T-helper 1 cell treated with Interleukin-12 subunit alpha and Interleukin-12 subunit beta and Interleukin-4 antibody, amounts not matched to agents 30 μg/mL and 1 μg/mL, for 36 hours (primary cell): ENCODE data around the gene FXYD2.

ENCODE experiments used
- H3K27ac Mint-ChIP-seq: one replicate; pipeline ENCODE4 v1.8.0; 2021; ENCODE audit warnings: mild to moderate bottlenecking, mixed read lengths
- H3K27me3 Mint-ChIP-seq: one replicate; pipeline ENCODE4 v1.8.0; 2021; ENCODE audit warnings: low read depth, mixed read lengths
- H3K36me3 Mint-ChIP-seq: one replicate; pipeline ENCODE4 v1.8.0; 2021; ENCODE audit warnings: low read depth, mixed read lengths
- H3K4me1 Mint-ChIP-seq: one replicate; pipeline ENCODE4 v1.8.0; 2021; ENCODE audit warnings: low read depth, mixed read lengths
- H3K4me3 Mint-ChIP-seq: one replicate; pipeline ENCODE4 v1.8.0; 2021; ENCODE audit warnings: mild to moderate bottlenecking, moderate library complexity, mixed read lengths
- H3K9me3 Mint-ChIP-seq: one replicate; pipeline ENCODE4 v1.8.0; 2021; ENCODE audit warnings: mixed read lengths

Gene FXYD2

GRCh38 chr11:117794135-117794534, 30.4 kb downstream of the FXYD2 start:
- Mint-ChIP-seq H3K4me3 (no peak overlapping the region), H3K27me3 (peaks cover 66% of the 10 kb centered on the region), H3K4me1 (peaks cover 5% of the 10 kb centered on the region), H3K36me3 (peaks cover 4% of the 10 kb centered on the region), H3K27ac (no peak overlapping the region), H3K9me3 (no peaks in the 10 kb centered on the region)

DNA sequence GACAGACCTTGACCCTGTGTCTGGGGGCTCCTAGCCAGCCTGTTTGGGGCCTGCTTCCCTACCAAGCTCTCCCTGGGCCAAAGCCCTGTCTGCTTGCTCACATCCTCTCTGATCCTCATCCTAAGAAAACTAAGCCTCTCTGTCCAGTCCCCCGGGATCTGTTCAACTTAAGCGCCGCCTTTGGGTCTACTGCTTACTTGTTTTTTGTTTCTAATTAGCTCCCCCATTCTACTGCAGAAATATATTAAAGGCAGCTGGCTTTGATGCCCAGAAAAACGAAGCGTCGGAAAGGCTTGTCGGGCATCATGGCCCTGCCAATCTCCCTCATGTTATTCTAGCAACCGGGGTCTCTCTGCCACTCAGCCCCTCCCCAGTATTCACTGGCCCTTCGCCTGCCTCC, 31.0 kb downstream of the FXYD2 start:
- Mint-ChIP-seq H3K4me1 (peaks cover 5% of the 10 kb centered on the region), H3K4me3 (no peak overlapping the region), H3K36me3 (peaks cover 4% of the 10 kb centered on the region), H3K9me3 (no peaks in the 10 kb centered on the region), H3K27ac (no peak overlapping the region), H3K27me3 (peaks cover 64% of the 10 kb centered on the region)

- Mint-ChIP-seq H3K4me3 (no peak overlapping the region), H3K36me3 (peaks cover 4% of the 10 kb centered on the region), H3K27ac (no peak overlapping the region), H3K27me3 (peaks cover 58% of the 10 kb centered on the region), H3K9me3 (no peaks in the 10 kb centered on the region), H3K4me1 (peaks cover 5% of the 10 kb centered on the region)
Measured at GRCh38 chr11:117792992-117793391, 31.6 kb downstream of the FXYD2 start.

GRCh38 chr11:117792241-117792640, 32.3 kb downstream of the FXYD2 start:
- Mint-ChIP-seq H3K9me3 (no peaks in the 10 kb centered on the region), H3K27me3 (peaks cover 51% of the 10 kb centered on the region), H3K27ac (no peak overlapping the region), H3K4me1 (peaks cover 2% of the 10 kb centered on the region), H3K4me3 (no peak overlapping the region), H3K36me3 (no peaks in the 10 kb centered on the region)

DNA sequence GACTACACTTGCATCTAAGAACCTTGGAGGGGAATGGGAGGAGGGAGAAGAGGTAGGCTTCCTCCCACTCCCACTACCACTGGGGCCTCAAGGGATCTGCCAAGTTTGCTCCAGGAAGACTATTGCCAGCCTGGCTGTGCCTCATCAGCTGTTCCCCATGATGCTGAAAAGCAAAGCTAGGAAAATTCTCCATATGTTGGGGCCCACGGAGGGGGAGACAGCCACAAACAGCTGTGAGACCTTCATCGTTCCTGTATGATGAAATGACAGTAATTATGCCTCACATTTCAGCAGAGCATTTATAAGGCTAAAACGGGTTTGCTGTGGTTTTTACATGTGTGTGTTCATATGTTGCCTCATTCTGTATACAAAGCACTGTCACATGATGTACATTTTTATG, 34.3 kb downstream of the FXYD2 start:
- H3K27ac Mint-ChIP-seq, result no peak overlapping the region
- H3K4me3 Mint-ChIP-seq, result no peak overlapping the region
- no peaks in the 10 kb centered on the region for H3K9me3 Mint-ChIP-seq
- H3K36me3 Mint-ChIP-seq, result no peaks in the 10 kb centered on the region
- H3K27me3 Mint-ChIP-seq, result peaks cover 53% of the 10 kb centered on the region
- peaks cover 2% of the 10 kb centered on the region for H3K4me1 Mint-ChIP-seq

DNA sequence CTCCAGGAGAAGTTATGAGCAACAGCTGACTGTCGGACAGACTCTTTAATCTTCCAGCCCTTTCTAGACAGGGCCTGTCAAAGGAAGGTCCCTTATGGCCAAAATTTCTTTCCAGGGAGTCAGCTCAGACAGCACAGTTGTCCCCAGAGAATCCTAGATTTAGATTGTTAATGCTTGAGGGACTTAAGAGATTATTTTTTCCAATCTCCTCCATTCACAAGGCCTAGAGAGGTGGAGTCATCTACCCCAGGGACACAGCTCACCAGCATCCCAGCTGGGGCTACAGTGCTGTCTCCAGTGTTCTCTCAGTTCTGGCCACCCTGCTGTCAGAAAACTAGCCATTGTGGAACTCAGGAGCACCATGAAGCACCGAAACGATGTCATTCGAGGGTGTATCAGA, 35.3 kb downstream of the FXYD2 start:
- Mint-ChIP-seq H3K36me3 (no peaks in the 10 kb centered on the region), H3K27me3 (peaks cover 48% of the 10 kb centered on the region), H3K4me1 (no peaks in the 10 kb centered on the region), H3K27ac (no peak overlapping the region), H3K9me3 (no peaks in the 10 kb centered on the region), H3K4me3 (no peak overlapping the region)

- no peak overlapping the region for H3K4me3 Mint-ChIP-seq
- no peaks in the 10 kb centered on the region for H3K4me1 Mint-ChIP-seq
- H3K27ac Mint-ChIP-seq, result no peak overlapping the region
- no peaks in the 10 kb centered on the region for H3K36me3 Mint-ChIP-seq
- no peaks in the 10 kb centered on the region for H3K9me3 Mint-ChIP-seq
- peaks cover 43% of the 10 kb centered on the region for H3K27me3 Mint-ChIP-seq
Measured at GRCh38 chr11:117786135-117786870, 38.2 kb downstream of the FXYD2 start.

GRCh38 chr11:117782101-117782500, 42.4 kb downstream of the FXYD2 start:
- Mint-ChIP-seq H3K4me1 (no peaks in the 10 kb centered on the region), H3K27ac (no peak overlapping the region), H3K4me3 (no peak overlapping the region), H3K36me3 (no peaks in the 10 kb centered on the region), H3K9me3 (no peaks in the 10 kb centered on the region), H3K27me3 (peaks cover 34% of the 10 kb centered on the region)

- H3K27me3 Mint-ChIP-seq, result peaks cover 33% of the 10 kb centered on the region
- no peak overlapping the region for H3K27ac Mint-ChIP-seq
- H3K36me3 Mint-ChIP-seq, result no peaks in the 10 kb centered on the region
- H3K9me3 Mint-ChIP-seq, result no peaks in the 10 kb centered on the region
- no peaks in the 10 kb centered on the region for H3K4me1 Mint-ChIP-seq
- no peak overlapping the region for H3K4me3 Mint-ChIP-seq
Measured at GRCh38 chr11:117781627-117782026, 42.9 kb downstream of the FXYD2 start.

GRCh38 chr11:117780456-117780855, 44.1 kb downstream of the FXYD2 start:
- Mint-ChIP-seq H3K36me3 (no peaks in the 10 kb centered on the region), H3K4me1 (no peaks in the 10 kb centered on the region), H3K27ac (no peak overlapping the region), H3K4me3 (no peak overlapping the region), H3K9me3 (no peaks in the 10 kb centered on the region), H3K27me3 (peaks cover 21% of the 10 kb centered on the region)

GRCh38 chr11:117774553-117774952, 50.0 kb downstream of the FXYD2 start:
- Mint-ChIP-seq H3K36me3 (no peaks in the 10 kb centered on the region), H3K27me3 (peaks cover 4% of the 10 kb centered on the region), H3K4me1 (no peaks in the 10 kb centered on the region)

GRCh38 chr11:117772360-117772759, 52.2 kb downstream of the FXYD2 start:
- Mint-ChIP-seq H3K36me3 (no peaks in the 10 kb centered on the region), H3K27ac (no peak overlapping the region), H3K4me3 (no peak overlapping the region), H3K27me3 (no peaks in the 10 kb centered on the region), H3K4me1 (no peaks in the 10 kb centered on the region), H3K9me3 (no peaks in the 10 kb centered on the region)

More at GRCh38 chr11:117774553-117774952, 50.0 kb downstream of the FXYD2 start:
- Mint-ChIP-seq H3K4me3 (no peak overlapping the region), H3K9me3 (no peaks in the 10 kb centered on the region), H3K27ac (no peak overlapping the region)

DNA sequence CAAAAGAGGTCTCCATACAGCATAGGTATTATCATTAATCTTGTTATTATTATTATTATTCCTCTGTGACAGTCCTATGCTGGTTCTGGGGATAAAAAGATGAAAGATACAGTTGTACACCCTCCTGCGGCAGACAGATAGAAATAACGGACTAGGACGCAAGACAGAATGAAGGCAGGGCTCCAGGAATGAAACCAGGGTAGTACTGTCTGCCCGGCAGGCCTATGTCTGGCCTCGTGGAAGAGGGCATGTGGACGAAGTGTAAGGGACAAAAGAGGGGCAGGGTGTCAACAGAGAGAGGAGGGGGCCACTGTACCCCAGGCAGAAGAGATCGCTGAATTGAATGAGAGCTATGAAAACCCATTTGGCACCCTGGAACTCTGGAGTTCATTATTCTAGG, 52.7 kb downstream of the FXYD2 start:
- Mint-ChIP-seq H3K4me1 (no peaks in the 10 kb centered on the region), H3K9me3 (no peaks in the 10 kb centered on the region), H3K27me3 (no peaks in the 10 kb centered on the region), H3K27ac (no peak overlapping the region), H3K36me3 (no peaks in the 10 kb centered on the region), H3K4me3 (no peak overlapping the region)

GRCh38 chr11:117771197-117771596, 53.3 kb downstream of the FXYD2 start:
- H3K27ac Mint-ChIP-seq, result no peak overlapping the region
- H3K4me3 Mint-ChIP-seq, result no peak overlapping the region
- H3K27me3 Mint-ChIP-seq, result no peaks in the 10 kb centered on the region
- H3K9me3 Mint-ChIP-seq, result no peaks in the 10 kb centered on the region
- no peaks in the 10 kb centered on the region for H3K36me3 Mint-ChIP-seq
- H3K4me1 Mint-ChIP-seq, result no peaks in the 10 kb centered on the region

DNA sequence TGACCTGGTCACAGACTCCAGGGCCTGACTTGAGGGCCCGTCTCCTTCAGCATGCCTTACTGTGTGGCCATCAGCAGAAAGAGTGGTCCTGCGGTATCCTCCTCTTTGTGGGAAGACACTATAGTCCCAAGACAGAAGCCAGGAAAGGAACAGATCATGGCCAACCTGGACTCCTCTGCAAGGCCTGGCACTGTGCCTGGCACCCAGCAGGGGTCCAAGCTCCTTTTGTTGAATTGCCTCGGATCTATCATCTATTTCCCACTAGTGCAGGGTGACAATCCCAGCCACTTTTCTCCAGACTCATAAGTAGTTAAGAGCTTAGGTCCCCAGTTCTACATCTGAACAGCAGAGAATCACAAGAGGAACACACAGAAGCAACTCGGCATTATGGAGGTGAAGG, 54.5 kb downstream of the FXYD2 start:
- Mint-ChIP-seq H3K27ac (no peak overlapping the region), H3K4me3 (no peak overlapping the region), H3K27me3 (no peaks in the 10 kb centered on the region), H3K36me3 (no peaks in the 10 kb centered on the region), H3K4me1 (no peaks in the 10 kb centered on the region), H3K9me3 (no peaks in the 10 kb centered on the region)
